ENCODE data around the gene UBQLN3. TPM values are rescaled to one million over a fixed set of nuclear protein-coding genes. Genes with fewer than 3 reads are reported as not detected.

Gene UBQLN3
- total RNA-seq, 1 donor from 2014 or later = not detected

GRCh38 chr11:5489576-5490357, 20.0 kb downstream of the UBQLN3 start:
- Mint-ChIP-seq H3K27ac (no peak overlapping the region), H3K9me3 (no peaks in the 10 kb centered on the region), H3K27me3 (peaks cover 3% of the 10 kb centered on the region), H3K4me3 (no peak overlapping the region), H3K36me3 (no peaks in the 10 kb centered on the region), H3K4me1 (ENCODE audit: unreplicated experiment) (no peaks in the 10 kb centered on the region)
- TF ChIP-seq CTCF (conservative IDR thresholded peaks at IDR 0.05) = no peak
- DNase-seq (ENCODE audit: extremely low spot score, unreplicated experiment) = no peak

- no peak for TF ChIP-seq CTCF (conservative IDR thresholded peaks at IDR 0.05)
- H3K4me3 Mint-ChIP-seq = no peak overlapping the region
- no peaks in the 10 kb centered on the region for H3K36me3 Mint-ChIP-seq
- H3K27ac Mint-ChIP-seq = no peak overlapping the region
- DNase-seq (ENCODE audit: extremely low spot score, unreplicated experiment) = no peak
- H3K4me1 Mint-ChIP-seq (ENCODE audit: unreplicated experiment) = no peaks in the 10 kb centered on the region
- H3K9me3 Mint-ChIP-seq = no peaks in the 10 kb centered on the region
- peaks cover 5% of the 10 kb centered on the region for H3K27me3 Mint-ChIP-seq
These were observed 20.9 kb downstream of the UBQLN3 start for GRCh38 chr11:5488798-5489399.

GRCh38 chr11:5488385-5488784, 21.4 kb downstream of the UBQLN3 start, which contains the start of gene OR52D1:
OR52D1 (plus strand) TSS chr11:5488685; CDS start chr11:5488707, 22 bp downstream.
- no peaks in the 10 kb centered on the region for H3K9me3 Mint-ChIP-seq
- no peaks in the 10 kb centered on the region for H3K36me3 Mint-ChIP-seq
- H3K27me3 Mint-ChIP-seq = peaks cover 8% of the 10 kb centered on the region
- no peak within 1 kb of the TSS for H3K27ac Mint-ChIP-seq
- no peaks in the 10 kb centered on the region for H3K4me1 Mint-ChIP-seq (ENCODE audit: unreplicated experiment)
- no peak for TF ChIP-seq CTCF (conservative IDR thresholded peaks at IDR 0.05)
- DNase-seq (ENCODE audit: extremely low spot score, unreplicated experiment) = no peak
- H3K4me3 Mint-ChIP-seq = no peak within 1 kb of the TSS

GRCh38 chr11:5486421-5486820, 23.3 kb downstream of the UBQLN3 start:
- Mint-ChIP-seq H3K4me1 (ENCODE audit: unreplicated experiment) (no peaks in the 10 kb centered on the region), H3K4me3 (no peak overlapping the region), H3K27ac (no peak overlapping the region), H3K27me3 (peaks cover 8% of the 10 kb centered on the region), H3K9me3 (no peaks in the 10 kb centered on the region), H3K36me3 (no peaks in the 10 kb centered on the region)
- DNase-seq (ENCODE audit: extremely low spot score, unreplicated experiment) = no peak
- TF ChIP-seq CTCF (conservative IDR thresholded peaks at IDR 0.05) = no peak

GRCh38 chr11:5486003-5486402, 23.8 kb downstream of the UBQLN3 start:
- Mint-ChIP-seq H3K36me3 (no peaks in the 10 kb centered on the region), H3K4me1 (ENCODE audit: unreplicated experiment) (no peaks in the 10 kb centered on the region), H3K9me3 (no peaks in the 10 kb centered on the region), H3K27ac (no peak overlapping the region), H3K4me3 (no peak overlapping the region), H3K27me3 (peaks cover 8% of the 10 kb centered on the region)
- DNase-seq (ENCODE audit: extremely low spot score, unreplicated experiment) = no peak
- TF ChIP-seq CTCF (conservative IDR thresholded peaks at IDR 0.05) = no peak
